Mononuclear cell (primary cell): Measurements from ENCODE around the gene RFX8. TPM values are rescaled to one million over a fixed set of nuclear protein-coding genes. Genes with fewer than 3 reads are reported as not detected.
"Not testable (repeated sequence)": the region's sequence is repeated elsewhere in the genome, so short reads cannot be mapped to it uniquely, and the experiment has no call there.

Experiments
- H3K27me3 ChIP-seq: 2 replicates; pipeline ENCODE4 v1.6.0; 2011; ENCODE audit warnings: low read length, control low read depth; ENCODE audit not compliant: insufficient read depth
- H3K4me1 ChIP-seq: 2 replicates; pipeline ENCODE4 v1.5.1; 2011; ENCODE audit warnings: mild to moderate bottlenecking, low read length, control low read depth; ENCODE audit not compliant: insufficient read depth
- H3K4me3 ChIP-seq: 2 replicates; pipeline ENCODE4 v1.5.1; 2011; ENCODE audit warnings: mild to moderate bottlenecking, low read length, moderate library complexity
- H3K9me3 ChIP-seq: 2 replicates; pipeline ENCODE4 v1.5.1; 2011; ENCODE audit warnings: low read depth, mild to moderate bottlenecking, control low read depth, low read length
- total RNA-seq: library from RNA; depleted of rRNA; stranded (reverse); fragments of >200 nt; gene quantifications from one replicate; pipeline ENCODE4 v1.2.3, GENCODE V29; 2012

Gene RFX8
- total RNA-seq, 1 donor: 0.21 TPM

DNA sequence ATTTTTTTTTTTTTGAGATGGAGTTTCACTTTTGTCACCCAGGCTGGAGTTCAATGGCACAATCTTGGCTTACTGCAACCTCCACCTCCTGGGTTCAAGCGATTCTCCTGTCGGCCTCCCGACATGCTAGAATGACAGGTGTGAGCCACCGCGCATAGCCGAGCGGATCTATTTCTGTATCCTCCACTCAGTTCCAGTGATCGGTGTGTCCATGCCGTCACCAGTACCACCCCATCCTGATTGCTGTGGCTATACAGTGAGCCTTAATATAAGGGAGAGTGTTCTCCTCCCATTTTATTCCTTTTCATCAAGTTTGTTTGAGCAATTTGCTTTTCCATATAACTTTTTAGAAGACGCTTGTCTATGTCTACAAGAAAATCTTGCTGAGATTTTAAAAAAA, 35.2 kb downstream of the RFX8 start:
- H3K27me3 ChIP-seq: no peaks in the 10 kb centered on the region
- peaks cover 8% of the 10 kb centered on the region for H3K4me1 ChIP-seq
- H3K4me3 ChIP-seq: no peak overlapping the region
- H3K9me3 ChIP-seq: peaks cover 6% of the 10 kb centered on the region

DNA sequence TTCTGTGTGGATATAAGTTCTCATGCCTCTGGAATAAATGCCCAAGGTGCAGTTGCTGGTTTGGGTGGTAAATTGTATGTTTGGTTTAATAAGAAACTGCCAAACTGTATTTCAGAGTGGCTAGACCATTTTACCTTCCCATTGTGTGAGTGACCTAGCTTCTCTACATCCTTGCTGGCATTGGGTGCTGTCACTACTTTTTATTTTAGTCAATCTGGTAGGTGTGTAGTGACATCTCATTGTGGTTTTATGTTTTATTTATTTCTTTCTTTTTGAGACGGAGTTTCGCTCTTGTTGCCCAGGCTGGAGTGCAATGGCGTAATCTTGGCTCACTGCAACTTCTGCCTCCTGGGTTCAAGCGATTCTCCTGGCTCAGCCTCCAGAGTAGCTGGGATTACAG, 36.4 kb downstream of the RFX8 start:
- not testable (repeated sequence) for H3K27me3 ChIP-seq, H3K4me3 ChIP-seq, H3K9me3 ChIP-seq, H3K4me1 ChIP-seq

DNA sequence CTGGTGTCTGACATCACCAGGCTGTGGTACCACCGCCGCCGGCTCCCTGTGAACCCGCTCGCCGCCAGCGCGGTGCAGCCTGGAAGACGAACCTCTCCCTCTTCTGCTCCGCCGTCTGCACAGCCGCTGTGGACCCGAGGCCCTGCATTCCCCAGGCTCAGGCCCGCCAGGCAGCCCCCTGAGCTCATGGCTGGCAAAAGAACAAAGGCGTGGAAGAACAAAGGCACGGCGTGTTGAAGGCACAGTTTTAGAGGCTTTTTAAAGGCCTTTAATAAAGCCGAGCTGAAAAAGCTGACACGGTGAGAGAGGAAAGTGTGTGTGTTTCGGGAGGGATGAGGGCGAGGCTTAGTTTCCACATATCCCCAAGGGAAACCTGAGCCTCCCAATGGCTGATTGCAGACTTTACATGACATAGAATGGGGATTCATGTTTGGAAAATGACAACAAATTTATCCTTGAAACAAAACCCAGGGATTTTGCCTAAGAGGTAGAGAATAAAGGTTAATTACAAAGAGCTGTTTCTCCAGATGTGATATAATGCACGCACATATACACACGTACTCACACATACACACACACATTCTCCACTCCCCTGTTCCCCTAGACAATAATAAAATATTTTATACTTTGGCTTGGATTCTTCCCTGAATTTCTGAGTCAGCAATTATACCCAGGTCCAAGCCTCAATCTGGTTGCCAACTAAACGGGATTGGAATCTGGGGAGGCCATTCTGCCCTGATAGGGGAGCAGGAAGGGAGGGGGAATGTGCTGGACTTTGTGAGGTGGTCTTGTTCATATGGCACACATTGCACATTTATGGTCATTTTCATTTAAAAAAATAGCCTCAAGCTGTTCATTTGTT, 39.7 kb downstream of the RFX8 start:
- no peak overlapping the region for H3K4me3 ChIP-seq
- H3K9me3 ChIP-seq: no peaks in the 10 kb centered on the region
- no peaks in the 10 kb centered on the region for H3K4me1 ChIP-seq
- H3K27me3 ChIP-seq: no peaks in the 10 kb centered on the region

DNA sequence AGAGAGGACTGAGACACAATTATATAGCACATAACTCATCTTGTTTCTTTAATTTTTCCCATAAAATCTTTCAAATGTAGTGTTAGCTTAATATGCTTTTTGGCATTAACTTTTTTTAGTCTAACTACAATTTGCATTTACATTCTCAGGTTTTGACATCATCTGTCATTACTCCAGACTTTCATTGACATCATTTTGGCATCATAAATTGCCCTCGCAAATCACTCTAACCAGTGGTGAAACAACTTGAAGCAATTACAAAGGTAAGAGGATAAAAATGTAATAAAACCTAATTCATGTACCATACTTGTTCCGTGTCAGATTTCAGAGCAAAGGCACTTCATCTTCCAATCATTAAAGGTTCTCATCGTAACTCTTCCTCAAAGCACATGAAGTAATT, 41.4 kb downstream of the RFX8 start:
- Histone ChIP-seq H3K27me3 (no peaks in the 10 kb centered on the region), H3K4me1 (no peaks in the 10 kb centered on the region), H3K4me3 (no peak overlapping the region), H3K9me3 (no peaks in the 10 kb centered on the region)

DNA sequence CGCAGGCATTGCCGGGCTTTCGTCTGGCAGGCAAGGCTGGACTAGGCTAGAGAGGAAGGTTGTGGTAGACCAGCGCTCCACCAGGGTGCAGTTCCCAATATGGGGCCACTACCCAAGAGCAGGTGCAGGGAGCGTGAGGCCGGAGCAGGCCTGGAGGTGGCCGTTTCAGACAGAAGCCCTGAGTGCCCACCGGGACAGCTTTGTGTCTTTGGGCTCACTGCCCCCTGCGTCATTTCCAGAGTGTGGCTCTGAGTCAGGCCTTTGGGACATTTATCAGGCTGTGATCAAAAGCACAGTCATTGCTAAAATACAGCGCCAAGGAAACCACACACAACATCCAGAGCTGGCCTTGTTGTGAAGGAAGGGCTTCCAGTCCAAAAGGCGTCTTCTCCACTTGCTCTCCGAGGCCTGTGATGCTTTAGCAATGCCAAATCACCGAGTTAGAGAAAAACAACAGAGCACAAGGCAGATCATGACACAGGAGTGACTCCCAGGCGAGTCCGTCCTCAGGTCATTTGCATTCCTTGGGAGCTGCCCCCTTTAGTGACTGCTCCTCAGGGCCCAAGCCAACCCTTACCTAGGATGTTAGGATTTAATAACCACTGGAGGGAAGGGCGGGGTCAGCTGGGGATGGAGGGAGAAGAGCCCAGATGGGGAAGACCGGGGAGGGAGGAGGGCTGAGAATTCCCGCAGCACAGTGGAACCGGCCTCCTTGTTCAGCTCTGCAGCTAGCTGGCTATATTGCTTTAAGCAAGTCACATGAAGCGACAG, 42.3 kb downstream of the RFX8 start:
- H3K4me1 ChIP-seq: no peaks in the 10 kb centered on the region
- no peak overlapping the region for H3K4me3 ChIP-seq
- no peaks in the 10 kb centered on the region for H3K9me3 ChIP-seq
- no peaks in the 10 kb centered on the region for H3K27me3 ChIP-seq

DNA sequence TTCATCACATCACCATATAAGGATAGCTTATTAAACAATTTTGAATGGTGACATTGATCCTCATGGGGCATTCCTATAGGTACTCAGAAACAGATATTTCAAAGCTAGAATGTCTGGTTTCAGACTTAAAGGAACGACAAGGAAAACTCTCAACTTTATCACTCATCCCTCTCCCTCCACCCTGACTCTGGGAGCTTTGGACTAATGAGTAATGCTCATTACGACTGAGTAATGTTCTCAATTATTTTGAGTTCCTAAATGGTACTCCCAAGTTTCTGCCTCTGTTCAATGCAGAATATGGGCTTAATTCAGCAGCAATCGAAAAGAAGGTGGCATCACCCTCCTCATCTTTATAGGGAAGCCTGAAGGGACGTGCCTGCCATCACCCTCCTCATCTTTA, 43.4 kb downstream of the RFX8 start:
- no peak overlapping the region for H3K4me3 ChIP-seq
- no peaks in the 10 kb centered on the region for H3K27me3 ChIP-seq
- H3K4me1 ChIP-seq: no peaks in the 10 kb centered on the region
- H3K9me3 ChIP-seq: no peaks in the 10 kb centered on the region

DNA sequence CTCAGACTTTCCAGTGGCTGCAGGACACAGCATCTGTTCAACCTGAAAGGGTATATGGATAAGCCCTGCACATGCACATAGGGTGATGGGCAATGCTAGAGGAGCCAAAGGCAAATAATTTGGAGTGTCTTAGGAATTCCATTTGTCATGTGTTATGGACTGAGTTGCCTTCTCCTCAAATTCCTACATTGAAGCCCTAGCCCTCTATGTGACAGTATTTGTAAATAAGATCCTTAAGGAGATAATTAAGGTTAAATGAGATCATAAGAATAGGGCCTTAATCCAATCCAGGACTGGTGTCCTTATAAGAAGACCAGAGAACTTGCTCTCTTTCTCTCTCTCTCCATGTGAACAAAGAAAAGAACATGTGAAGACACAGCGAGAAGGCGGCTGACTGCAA, 44.8 kb downstream of the RFX8 start:
- Histone ChIP-seq H3K4me1 (no peaks in the 10 kb centered on the region), H3K27me3 (no peaks in the 10 kb centered on the region)

DNA sequence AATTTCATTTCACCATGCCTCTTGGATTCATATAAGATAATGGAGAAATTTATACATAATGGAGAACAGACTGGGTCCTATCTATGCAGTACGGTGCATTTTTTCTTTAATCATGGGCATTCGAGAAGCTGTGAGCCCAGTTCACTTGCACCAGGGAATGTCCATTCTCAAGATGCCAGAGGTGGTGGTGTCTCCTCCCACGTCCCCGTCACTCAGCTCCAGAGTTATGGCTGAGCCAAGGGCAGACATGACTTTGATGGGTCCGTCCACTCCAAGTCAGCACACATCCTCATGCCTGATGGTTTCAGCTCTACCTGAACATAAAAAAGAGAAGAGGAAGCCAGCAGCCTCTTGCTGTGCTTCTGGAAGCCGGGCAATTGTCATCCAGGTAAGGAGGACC, 45.5 kb downstream of the RFX8 start:
- Histone ChIP-seq H3K9me3 (no peaks in the 10 kb centered on the region), H3K4me3 (no peak overlapping the region), H3K4me1 (no peaks in the 10 kb centered on the region), H3K27me3 (no peaks in the 10 kb centered on the region)

More for the DNA sequence above, 44.8 kb downstream of the RFX8 start:
- H3K4me3 ChIP-seq: no peak overlapping the region
- H3K9me3 ChIP-seq: no peaks in the 10 kb centered on the region

DNA sequence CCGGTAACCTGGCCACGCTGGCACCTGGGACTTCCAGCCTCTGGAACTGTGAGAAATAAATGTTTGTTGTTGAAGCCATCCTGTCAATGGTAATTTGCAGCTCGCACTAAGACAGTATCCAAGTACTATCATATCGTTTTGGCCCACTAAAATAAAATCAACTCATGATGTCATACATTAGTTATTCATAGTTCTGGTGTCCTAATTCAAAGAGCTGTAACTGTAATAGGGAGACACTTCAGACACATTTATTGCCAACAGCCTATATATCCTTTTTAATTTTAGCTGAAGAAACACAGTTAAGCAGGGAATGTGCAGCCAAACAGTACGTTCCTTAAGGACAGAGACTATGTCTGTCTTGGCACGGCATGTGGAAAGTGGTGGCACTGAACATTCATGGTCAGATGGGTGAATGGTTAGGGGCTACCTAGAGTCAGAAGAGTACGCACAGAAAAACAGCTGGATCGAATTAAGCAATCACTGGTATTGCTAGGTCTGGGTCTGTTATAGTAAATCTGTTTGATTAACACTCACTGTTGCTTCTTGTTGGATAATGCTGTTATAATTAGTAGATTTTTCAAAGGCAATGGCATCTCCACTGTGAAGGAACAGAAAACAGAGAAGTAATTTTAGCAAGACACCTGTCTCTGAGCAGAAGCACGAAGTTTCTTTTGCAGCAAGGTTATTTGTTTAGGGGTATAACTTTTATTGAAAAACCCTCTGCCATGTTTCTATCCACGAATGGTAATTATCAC, 46.3 kb downstream of the RFX8 start:
- Histone ChIP-seq H3K4me1 (no peaks in the 10 kb centered on the region), H3K9me3 (no peaks in the 10 kb centered on the region), H3K4me3 (no peak overlapping the region), H3K27me3 (no peaks in the 10 kb centered on the region)

DNA sequence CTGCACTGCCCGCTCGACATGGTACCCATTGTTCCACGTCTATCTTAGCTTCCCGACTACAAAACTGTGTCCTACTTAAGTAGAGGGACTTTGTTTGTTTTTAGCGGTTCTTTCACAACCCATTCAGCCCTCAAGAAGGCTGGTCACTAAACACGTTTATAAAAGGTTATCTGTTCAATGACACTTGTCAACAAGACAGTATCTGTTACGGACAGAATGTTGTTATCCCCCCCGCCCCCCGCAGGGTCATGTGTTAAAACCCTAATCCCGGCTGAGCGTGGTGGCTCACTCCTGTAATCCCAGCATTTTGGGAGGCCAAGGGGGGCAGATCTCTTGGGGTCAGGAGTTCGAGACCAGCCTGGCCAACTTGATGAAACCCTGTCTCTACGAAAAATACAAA, 47.2 kb downstream of the RFX8 start:
- Histone ChIP-seq H3K9me3 (no peaks in the 10 kb centered on the region), H3K27me3 (no peaks in the 10 kb centered on the region), H3K4me1 (no peaks in the 10 kb centered on the region), H3K4me3 (no peak overlapping the region)

DNA sequence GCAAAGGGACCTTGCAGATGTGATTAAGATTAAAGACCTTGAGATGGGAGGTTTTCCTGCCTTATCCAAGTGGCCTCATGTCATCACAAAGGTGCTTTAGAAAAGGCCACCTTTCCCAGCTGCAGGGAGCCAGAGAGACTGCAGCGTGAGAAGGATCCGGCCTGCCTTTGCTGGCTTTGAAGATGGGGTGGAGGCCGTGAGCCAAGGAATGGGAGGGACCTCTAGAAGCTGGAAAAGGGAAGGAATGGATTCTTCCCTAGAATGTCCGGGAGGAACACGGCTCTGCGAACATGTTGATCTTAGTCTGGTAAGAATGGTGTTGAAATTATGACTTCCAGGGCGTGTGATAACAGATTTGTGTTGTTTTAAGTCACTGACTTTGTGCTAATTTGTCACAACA, 47.7 kb downstream of the RFX8 start:
- Histone ChIP-seq H3K27me3 (no peaks in the 10 kb centered on the region), H3K4me3 (no peak overlapping the region), H3K4me1 (no peaks in the 10 kb centered on the region), H3K9me3 (no peaks in the 10 kb centered on the region)

DNA sequence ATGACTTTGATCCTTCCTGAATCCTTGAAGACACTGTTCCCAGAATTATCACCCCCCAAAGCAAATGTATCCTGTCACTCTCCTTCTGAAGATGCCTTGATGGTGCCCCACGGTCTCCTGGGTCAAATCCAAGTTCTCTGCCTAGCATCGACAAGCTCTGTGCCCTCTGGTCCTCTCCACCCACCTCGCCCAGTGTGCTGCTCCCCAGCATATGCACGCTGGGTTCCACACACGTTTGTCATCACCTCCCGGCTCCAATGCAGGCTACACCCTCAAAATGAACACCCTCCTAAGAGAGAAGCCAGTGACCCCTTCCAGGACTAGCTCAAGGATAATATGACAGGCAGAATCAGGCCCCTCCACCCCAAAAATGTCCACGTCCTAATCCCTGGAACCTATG, 48.1 kb downstream of the RFX8 start:
- no peaks in the 10 kb centered on the region for H3K9me3 ChIP-seq
- H3K4me3 ChIP-seq: no peak overlapping the region
- no peaks in the 10 kb centered on the region for H3K4me1 ChIP-seq
- H3K27me3 ChIP-seq: no peaks in the 10 kb centered on the region

DNA sequence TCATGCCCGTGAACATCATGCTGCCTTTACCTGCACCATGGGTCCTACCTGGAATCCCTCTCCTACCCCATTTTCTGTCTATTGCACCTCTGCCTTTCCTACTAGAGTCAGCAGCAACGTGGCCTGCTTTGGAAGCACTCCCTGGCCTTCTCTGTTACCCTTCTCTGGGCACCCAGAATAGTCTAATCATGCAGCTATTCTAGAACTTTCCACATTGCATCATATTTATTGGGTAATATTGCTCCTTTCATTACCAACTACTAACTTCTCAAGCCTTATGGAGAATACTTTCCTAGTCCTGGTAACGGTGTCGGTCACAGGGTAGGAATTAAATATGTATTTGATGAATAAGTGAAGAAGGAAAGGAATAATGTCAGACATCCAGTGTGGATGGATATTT, 54.3 kb downstream of the RFX8 start:
- no peaks in the 10 kb centered on the region for H3K9me3 ChIP-seq
- peaks cover 5% of the 10 kb centered on the region for H3K4me1 ChIP-seq
- H3K27me3 ChIP-seq: no peaks in the 10 kb centered on the region
- no peak overlapping the region for H3K4me3 ChIP-seq

DNA sequence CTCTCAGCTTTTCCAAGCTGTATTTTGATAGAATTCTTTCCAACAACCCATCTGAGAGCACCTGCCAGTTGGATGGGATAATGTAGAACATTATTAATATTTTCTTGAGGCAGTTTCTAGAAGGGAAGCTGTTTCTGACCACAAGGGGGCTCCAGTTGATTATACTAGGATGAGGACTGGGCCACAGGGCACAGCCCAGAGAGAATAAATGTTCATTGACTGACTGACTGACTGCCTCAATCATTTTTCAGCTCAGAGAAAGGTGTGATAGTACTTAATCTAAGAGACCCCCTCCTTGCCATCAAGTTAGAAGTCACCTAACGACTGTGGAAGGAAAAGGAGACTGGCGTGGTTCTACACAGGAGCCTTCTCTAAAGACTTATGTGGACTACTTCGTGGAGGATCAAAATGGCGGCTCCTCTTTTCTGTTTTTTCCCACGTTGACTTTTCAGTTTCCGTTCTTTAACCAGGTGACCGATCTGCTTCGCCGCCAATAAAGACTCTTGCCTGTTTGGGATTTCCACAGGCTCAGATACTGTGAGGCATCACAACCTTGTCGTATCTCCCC, 55.7 kb downstream of the RFX8 start:
- Histone ChIP-seq H3K9me3 (no peaks in the 10 kb centered on the region), H3K4me1 (peaks cover 5% of the 10 kb centered on the region), H3K27me3 (no peaks in the 10 kb centered on the region), H3K4me3 (no peak overlapping the region)
